HepG2 (cell line): Measurements from ENCODE around the gene ZNF74. TPM values are rescaled to one million over a fixed set of nuclear protein-coding genes. Genes with fewer than 3 reads are reported as not detected.
A peak's percentile ranks its signal among the peaks of the same experiment; 100 is the strongest.

Source experiments
- AHR ChIP-seq: IDR thresholded peaks from 2 replicates; pipeline ENCODE4 v1.6.1; 2018; ENCODE audit warnings: missing genetic modification reagents, missing compliant biosample characterization
- ATF6 ChIP-seq: sonication (generic); formaldehyde crosslinking; conservative IDR thresholded peaks from 2 replicates; pipeline ENCODE4 v1.4.0; 2020; ENCODE audit warnings: missing genetic modification reagents
- EEA1 ChIP-seq: sonication (generic); formaldehyde crosslinking; IDR thresholded peaks from 2 replicates; pipeline ENCODE4 v1.5.1; 2020; ENCODE audit warnings: mild to moderate bottlenecking, missing genetic modification reagents, borderline replicate concordance
- HNF1B ChIP-seq: sonication (generic); formaldehyde crosslinking; IDR thresholded peaks from 2 replicates; pipeline ENCODE4 v1.5.1; 2020; ENCODE audit warnings: mild to moderate bottlenecking, moderate library complexity, missing genetic modification reagents
- MED8 ChIP-seq: sonication (generic); formaldehyde crosslinking; IDR thresholded peaks from 2 replicates; pipeline ENCODE4 v1.8.1; 2023; ENCODE audit warnings: mild to moderate bottlenecking, missing genetic modification reagents; ENCODE audit not compliant: insufficient replicate concordance
- MNT ChIP-seq: fragments of 450-650 bp; IDR thresholded peaks from 2 replicates; pipeline ENCODE4 v1.6.1; 2016
- MYNN ChIP-seq: sonication (generic); formaldehyde crosslinking; IDR thresholded peaks from 2 replicates; pipeline ENCODE4 v1.4.0; 2020; ENCODE audit warnings: mild to moderate bottlenecking, low read depth, missing genetic modification reagents
- REL ChIP-seq: sonication (generic); formaldehyde crosslinking; conservative IDR thresholded peaks from 2 replicates; pipeline ENCODE4 v1.8.0; 2022; ENCODE audit warnings: mild to moderate bottlenecking, missing genetic modification reagents, moderate library complexity
- SP2 ChIP-seq: sonication (generic); formaldehyde crosslinking; IDR thresholded peaks from 2 replicates; pipeline ENCODE4 v1.5.1; 2020; ENCODE audit warnings: mild to moderate bottlenecking, missing genetic modification reagents
- ZBTB1 ChIP-seq: sonication (generic); formaldehyde crosslinking; IDR thresholded peaks from 2 replicates; pipeline ENCODE4 v1.4.0; 2020; ENCODE audit warnings: missing genetic modification reagents, borderline replicate concordance
- ZFX ChIP-seq: sonication (generic); formaldehyde crosslinking; IDR thresholded peaks from 2 replicates; pipeline ENCODE4 v1.4.0; 2020; ENCODE audit warnings: mild to moderate bottlenecking, low read depth, missing genetic modification reagents, moderate library complexity
- ZNF124 ChIP-seq: sonication (generic); formaldehyde crosslinking; IDR thresholded peaks from 2 replicates; pipeline ENCODE4 v1.4.0; 2020; ENCODE audit warnings: missing genetic modification reagents
- ZNF276 ChIP-seq: sonication (generic); formaldehyde crosslinking; IDR thresholded peaks from 2 replicates; pipeline ENCODE4 v1.4.0; 2020; ENCODE audit warnings: mild to moderate bottlenecking, low read depth, missing genetic modification reagents
- ZNF343 ChIP-seq: sonication (generic); formaldehyde crosslinking; IDR thresholded peaks from 2 replicates; pipeline ENCODE4 v1.4.0; 2020; ENCODE audit warnings: mild to moderate bottlenecking, missing genetic modification reagents
- ZNF414 ChIP-seq: sonication (generic); formaldehyde crosslinking; IDR thresholded peaks from 2 replicates; pipeline ENCODE4 v1.5.0; 2020; ENCODE audit warnings: missing genetic modification reagents
- ZNF790 ChIP-seq: sonication (generic); formaldehyde crosslinking; IDR thresholded peaks from 2 replicates; pipeline ENCODE4 v1.8.0; 2022; ENCODE audit warnings: missing genetic modification reagents, mild to moderate bottlenecking, borderline replicate concordance
- ZXDC ChIP-seq: sonication (generic); formaldehyde crosslinking; IDR thresholded peaks from 2 replicates; pipeline ENCODE4 v1.5.0; 2020; ENCODE audit warnings: mild to moderate bottlenecking, missing genetic modification reagents
- polyA plus RNA-seq, 8 experiments: library from polyadenylated mRNA; depleted of rRNA in 3 of 8; stranded (reverse) in 7 of 8; unstranded in 1 of 8; fragments of >200 nt; fragmentation: Illumina TruSeq in 4 of 8; extraction: Trizol in 4 of 8; gene quantifications; 2 replicates each; pipeline versions ENCODE4 v1.2.1 to v1.2.3, GENCODE V29; 2011 to 2016; ENCODE audit warnings: low read depth in 4 of 8, missing spikeins in 1 of 8, mixed read lengths in 1 of 8; ENCODE audit not compliant: insufficient read depth in 1 of 8
- total RNA-seq, 5 experiments: library from RNA; depleted of rRNA; stranded (reverse); fragments of >200 nt; fragmentation: Illumina TruSeq; extraction: Trizol; gene quantifications; 2 replicates each; pipeline ENCODE4 v1.2.3, GENCODE V29; 2016; ENCODE audit warnings: low read depth in 1 of 5

The ZNF74 gene
- total and polyA plus RNA-seq, 2 of the 13 experiments (the other 11 are each of a cell fraction or from before 2014, with no cell fraction given) = 6.3 to 9.1 TPM

GRCh38 chr22:20418211-20418788 is 24.3 kb downstream of the ZNF74 start (continued):
- TF ChIP-seq ZXDC (CRISPR knock-in tag) = no peak
- no peak for TF ChIP-seq ZBTB1 (CRISPR knock-in tag)
- no peak; the same call in 1 of the 2 replicates for TF ChIP-seq MNT
- TF ChIP-seq ATF6 (CRISPR knock-in tag) = no peak
- TF ChIP-seq MYNN (CRISPR knock-in tag) = no peak
- TF ChIP-seq ZNF124 = peak; percentile 57; the same call in 1 of the 2 replicates
- TF ChIP-seq SP2 = no peak
- no peak for TF ChIP-seq EEA1
- no peak for TF ChIP-seq AHR
- peak; percentile 59; the same call in 1 of the 2 replicates for TF ChIP-seq ZFX (CRISPR knock-in tag)
- TF ChIP-seq MED8 = no peak
- TF ChIP-seq ZNF276 (CRISPR knock-in tag) = no peak
- no peak for TF ChIP-seq ZNF414
- TF ChIP-seq ZNF790 (CRISPR knock-in tag) = no peak
- no peak for TF ChIP-seq REL (CRISPR knock-in tag)
- no peak for TF ChIP-seq ZNF343 (CRISPR knock-in tag)
- 0 out of 2 replicates have a peak, but pooled peaks have one; percentile 19 for TF ChIP-seq HNF1B (CRISPR knock-in tag)
